Heart left ventricle (tissue), 13 donors: ENCODE data around the gene NEMP2.

Experiments
- POLR2A ChIP-seq, 2 donors: fragments of 450-650 bp; IDR thresholded peaks; one replicate each; pipeline ENCODE4 v1.6.1; 2017; ENCODE audit warnings: antibody characterized with exemption in 2 of 2, mild to moderate bottlenecking in 2 of 2, moderate library complexity in 2 of 2
- TF ChIP-seq, protein P1 (sequence below), 12 donors: fragments of 200-600 bp; sonication (generic) in 4 of 12; IDR thresholded peaks; one replicate each; pipeline versions ENCODE4 v1.5.0 to v1.8.0; 2018 to 2022; ENCODE audit warnings: antibody characterized with exemption in 12 of 12, mild to moderate bottlenecking in 5 of 12
- donor health status: ischemic (EF 13 %, LVEDD 7.1; RV severe dilation, severe dysfunction).
- donor health status: DM: no; HTN: yes; CAD: no.
- donor health status: DM: no; HTN: no; CAD: no.
- donor health status: ischemic (EF 25% LVEDD 6.9; RV normal size, moderate dysfunction).
- donor health status: ischemic (EF 25% LVEDD 5.7; RV mildly dilated, moderate dysfunction).
- donor health status: ischemic (EF 35%, LVEDD 5.7; RV mildly dilated, moderate dysfunction).
- donor health status: nonischemic (EF 11% LVEDD 7.7; RV severe dilation, severe dysfunction).
- donor health status: DM: yes; HTN: yes; CAD: no.
- donor health status: PGD.
- donor health status: ischemic (EF 29% LVEDD 5.4; RV normal size, mild dysfunction).
- donor health status: nonischemic (EF 23%, LVEDD 6.1; RV moderate dilation, normal function).

DNA sequence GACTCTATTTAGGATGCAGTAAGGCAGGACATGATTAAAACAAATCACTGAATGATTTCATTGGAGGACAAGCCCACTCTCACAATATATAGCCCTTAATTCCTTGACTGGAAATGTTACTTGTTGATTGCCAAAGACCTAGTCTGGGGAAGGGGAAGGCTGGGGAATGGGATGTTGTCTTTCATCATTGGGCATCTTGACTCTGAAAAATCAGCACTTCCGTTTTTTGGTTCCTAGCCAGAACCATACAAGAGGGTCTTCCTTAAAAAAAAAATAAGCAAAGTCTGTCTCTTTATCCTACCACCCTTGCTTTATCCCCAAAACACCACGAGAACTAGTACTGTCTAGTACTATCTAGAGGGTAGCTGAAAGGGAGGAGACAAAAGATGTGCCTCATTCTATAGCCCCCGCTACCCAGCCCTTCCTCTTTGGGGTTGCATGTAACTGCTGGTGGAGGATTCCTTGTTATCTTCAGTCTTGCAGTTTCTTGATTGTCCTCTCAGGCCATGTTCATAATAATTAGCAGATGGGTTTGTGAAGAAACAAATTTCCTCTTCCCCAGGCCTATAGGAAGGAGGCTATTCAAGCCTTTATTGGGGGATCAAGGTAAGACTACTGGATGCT, 55.8 kb downstream of the NEMP2 start:
- TF ChIP-seq, protein P1, sequence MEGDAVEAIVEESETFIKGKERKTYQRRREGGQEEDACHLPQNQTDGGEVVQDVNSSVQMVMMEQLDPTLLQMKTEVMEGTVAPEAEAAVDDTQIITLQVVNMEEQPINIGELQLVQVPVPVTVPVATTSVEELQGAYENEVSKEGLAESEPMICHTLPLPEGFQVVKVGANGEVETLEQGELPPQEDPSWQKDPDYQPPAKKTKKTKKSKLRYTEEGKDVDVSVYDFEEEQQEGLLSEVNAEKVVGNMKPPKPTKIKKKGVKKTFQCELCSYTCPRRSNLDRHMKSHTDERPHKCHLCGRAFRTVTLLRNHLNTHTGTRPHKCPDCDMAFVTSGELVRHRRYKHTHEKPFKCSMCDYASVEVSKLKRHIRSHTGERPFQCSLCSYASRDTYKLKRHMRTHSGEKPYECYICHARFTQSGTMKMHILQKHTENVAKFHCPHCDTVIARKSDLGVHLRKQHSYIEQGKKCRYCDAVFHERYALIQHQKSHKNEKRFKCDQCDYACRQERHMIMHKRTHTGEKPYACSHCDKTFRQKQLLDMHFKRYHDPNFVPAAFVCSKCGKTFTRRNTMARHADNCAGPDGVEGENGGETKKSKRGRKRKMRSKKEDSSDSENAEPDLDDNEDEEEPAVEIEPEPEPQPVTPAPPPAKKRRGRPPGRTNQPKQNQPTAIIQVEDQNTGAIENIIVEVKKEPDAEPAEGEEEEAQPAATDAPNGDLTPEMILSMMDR (IDR thresholded peaks at IDR 0.05) = no peak
- no peak for TF ChIP-seq POLR2A (IDR thresholded peaks at IDR 0.05)
